ENCODE measurements around the gene PRPF6.

PRPF6 gene

GRCh38 chr20:63980806-63981728 is at the start of gene PRPF6:
PRPF6 (plus strand) TSS chr20:63981132; CDS start chr20:63981246, 114 bp downstream.
- Histone ChIP-seq H3K4me3 (ENCODE audit: low read depth in 1 of 2, low read length in 2 of 2) (peak within 1 kb of the TSS; percentile 95 to 99), H3K27me3 (ENCODE audit: control insufficient read depth in 1 of 2, insufficient read depth in 2 of 2, low read length in 2 of 2) (no peaks in the 10 kb centered on the region), H3K9me3 (ENCODE audit: control insufficient read depth in 1 of 2, low read length in 2 of 2) (no peaks in the 10 kb centered on the region), H3K27ac (ENCODE audit: low read depth, low read length) (peak within 1 kb of the TSS; percentile 66), H3K4me1 (ENCODE audit: control insufficient read depth in 1 of 2, insufficient read depth in 2 of 2, low read length in 2 of 2) (peaks cover 28 to 43% of the 10 kb centered on the region in 2 donors), H3K9ac (ENCODE audit: low read depth in 1 of 2, low read length in 2 of 2) (peak within 1 kb of the TSS; percentile 66 to 81), H3K36me3 (ENCODE audit: control insufficient read depth in 1 of 2, insufficient read depth in 2 of 2, low read length in 2 of 2) (peaks cover 10 to 30% of the 10 kb centered on the region in 2 donors)

- Histone ChIP-seq H3K9ac (ENCODE audit: low read depth in 1 of 2, low read length in 2 of 2) (no peak overlapping the region), H3K27ac (ENCODE audit: low read depth, low read length) (no peak overlapping the region), H3K9me3 (ENCODE audit: control insufficient read depth in 1 of 2, low read length in 2 of 2) (no peaks in the 10 kb centered on the region), H3K27me3 (ENCODE audit: control insufficient read depth in 1 of 2, insufficient read depth in 2 of 2, low read length in 2 of 2) (no peaks in the 10 kb centered on the region), H3K36me3 (ENCODE audit: control insufficient read depth in 1 of 2, insufficient read depth in 2 of 2, low read length in 2 of 2) (peaks cover 64 to 76% of the 10 kb centered on the region in 2 donors), H3K4me1 (ENCODE audit: control insufficient read depth in 1 of 2, insufficient read depth in 2 of 2, low read length in 2 of 2) (no peaks in the 10 kb centered on the region), H3K4me3 (ENCODE audit: low read depth in 1 of 2, low read length in 2 of 2) (no peak overlapping the region)
These were observed 49.2 kb upstream of the PRPF6 start for GRCh38 chr20:63931735-63932134.

- Histone ChIP-seq H3K9ac (ENCODE audit: low read depth in 1 of 2, low read length in 2 of 2) (no peak overlapping the region), H3K4me3 (ENCODE audit: low read depth in 1 of 2, low read length in 2 of 2) (no peak overlapping the region), H3K27ac (ENCODE audit: low read depth, low read length) (no peak overlapping the region), H3K27me3 (ENCODE audit: control insufficient read depth in 1 of 2, insufficient read depth in 2 of 2, low read length in 2 of 2) (no peaks in the 10 kb centered on the region), H3K9me3 (ENCODE audit: control insufficient read depth in 1 of 2, low read length in 2 of 2) (no peaks in the 10 kb centered on the region), H3K4me1 (ENCODE audit: control insufficient read depth in 1 of 2, insufficient read depth in 2 of 2, low read length in 2 of 2) (no peaks in the 10 kb centered on the region), H3K36me3 (ENCODE audit: control insufficient read depth in 1 of 2, insufficient read depth in 2 of 2, low read length in 2 of 2) (peaks cover 62 to 72% of the 10 kb centered on the region in 2 donors)
These were observed 48.2 kb upstream of the PRPF6 start for GRCh38 chr20:63932606-63933160.

- no peak overlapping the region for H3K4me3 ChIP-seq (ENCODE audit: low read depth in 1 of 2, low read length in 2 of 2)
- H3K27ac ChIP-seq (ENCODE audit: low read depth, low read length): no peak overlapping the region
- H3K36me3 ChIP-seq (ENCODE audit: control insufficient read depth in 1 of 2, insufficient read depth in 2 of 2, low read length in 2 of 2): peaks cover 55 to 64% of the 10 kb centered on the region in 2 donors
- H3K4me1 ChIP-seq (ENCODE audit: control insufficient read depth in 1 of 2, insufficient read depth in 2 of 2, low read length in 2 of 2): no peaks in the 10 kb centered on the region
- H3K27me3 ChIP-seq (ENCODE audit: control insufficient read depth in 1 of 2, insufficient read depth in 2 of 2, low read length in 2 of 2): no peaks in the 10 kb centered on the region
- no peak overlapping the region for H3K9ac ChIP-seq (ENCODE audit: low read depth in 1 of 2, low read length in 2 of 2)
- no peaks in the 10 kb centered on the region for H3K9me3 ChIP-seq (ENCODE audit: control insufficient read depth in 1 of 2, low read length in 2 of 2)
These were observed 47.3 kb upstream of the PRPF6 start for GRCh38 chr20:63933646-63934045.

- H3K9ac ChIP-seq (ENCODE audit: low read depth in 1 of 2, low read length in 2 of 2): no peak overlapping the region
- peaks cover 51 to 60% of the 10 kb centered on the region in 2 donors for H3K36me3 ChIP-seq (ENCODE audit: control insufficient read depth in 1 of 2, insufficient read depth in 2 of 2, low read length in 2 of 2)
- no peak overlapping the region for H3K27ac ChIP-seq (ENCODE audit: low read depth, low read length)
- no peak overlapping the region for H3K4me3 ChIP-seq (ENCODE audit: low read depth in 1 of 2, low read length in 2 of 2)
- no peaks in the 10 kb centered on the region for H3K9me3 ChIP-seq (ENCODE audit: control insufficient read depth in 1 of 2, low read length in 2 of 2)
- no peaks in the 10 kb centered on the region for H3K27me3 ChIP-seq (ENCODE audit: control insufficient read depth in 1 of 2, insufficient read depth in 2 of 2, low read length in 2 of 2)
- no peaks in the 10 kb centered on the region for H3K4me1 ChIP-seq (ENCODE audit: control insufficient read depth in 1 of 2, insufficient read depth in 2 of 2, low read length in 2 of 2)
These were observed 46.5 kb upstream of the PRPF6 start for GRCh38 chr20:63934271-63935068.

DNA sequence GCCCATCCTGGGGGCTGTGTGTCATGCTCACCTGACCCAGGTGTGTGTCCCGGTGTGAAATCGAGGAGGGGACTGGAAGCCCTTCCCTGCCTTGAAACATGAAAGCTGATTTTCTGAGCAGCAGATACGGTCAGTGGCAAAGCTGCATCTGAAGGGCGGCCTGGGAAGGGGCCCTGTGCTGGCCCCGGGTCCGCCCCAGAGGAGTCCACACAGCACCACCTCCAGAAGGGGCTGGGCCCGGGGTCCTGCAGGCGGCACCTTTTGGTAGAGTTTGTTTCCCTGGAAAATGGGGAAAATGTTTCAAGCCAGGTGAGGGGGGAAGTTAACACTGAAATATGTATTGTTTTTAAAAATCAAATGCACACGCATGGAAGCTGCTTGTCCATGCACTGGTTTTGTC is 45.5 kb upstream of the PRPF6 start:
- Histone ChIP-seq H3K4me3 (ENCODE audit: low read depth in 1 of 2, low read length in 2 of 2) (no peak overlapping the region), H3K27me3 (ENCODE audit: control insufficient read depth in 1 of 2, insufficient read depth in 2 of 2, low read length in 2 of 2) (no peaks in the 10 kb centered on the region), H3K36me3 (ENCODE audit: control insufficient read depth in 1 of 2, insufficient read depth in 2 of 2, low read length in 2 of 2) (peaks cover 49 to 62% of the 10 kb centered on the region in 2 donors), H3K9ac (ENCODE audit: low read depth in 1 of 2, low read length in 2 of 2) (no peak overlapping the region), H3K9me3 (ENCODE audit: control insufficient read depth in 1 of 2, low read length in 2 of 2) (no peaks in the 10 kb centered on the region), H3K27ac (ENCODE audit: low read depth, low read length) (no peak overlapping the region), H3K4me1 (ENCODE audit: control insufficient read depth in 1 of 2, insufficient read depth in 2 of 2, low read length in 2 of 2) (no peaks in the 10 kb centered on the region)

DNA sequence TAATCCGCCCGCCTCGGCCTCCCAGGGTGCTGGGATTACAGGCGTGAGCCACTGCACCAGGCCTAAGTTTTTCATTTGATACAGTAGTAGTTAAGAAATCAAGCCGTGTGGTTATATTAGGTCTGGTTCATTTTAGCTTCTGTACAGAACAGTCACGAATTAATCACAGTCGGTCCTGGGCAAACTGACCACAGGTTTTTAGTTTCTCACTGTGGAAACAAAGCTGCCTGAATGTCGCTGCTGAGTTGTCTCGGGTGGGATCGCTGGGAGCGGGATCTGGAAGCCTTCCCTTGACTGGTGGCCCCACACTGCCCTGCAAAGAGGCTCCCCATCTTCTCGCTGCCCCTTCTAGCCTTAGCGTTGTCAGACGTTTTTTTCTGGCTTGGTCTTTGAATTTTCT is 43.3 kb upstream of the PRPF6 start:
- Histone ChIP-seq H3K9me3 (ENCODE audit: control insufficient read depth in 1 of 2, low read length in 2 of 2) (no peaks in the 10 kb centered on the region), H3K4me3 (ENCODE audit: low read depth in 1 of 2, low read length in 2 of 2) (no peak overlapping the region), H3K4me1 (ENCODE audit: control insufficient read depth in 1 of 2, insufficient read depth in 2 of 2, low read length in 2 of 2) (peaks cover 0 to 6% of the 10 kb centered on the region in 2 donors), H3K9ac (ENCODE audit: low read depth in 1 of 2, low read length in 2 of 2) (no peak overlapping the region), H3K27ac (ENCODE audit: low read depth, low read length) (no peak overlapping the region), H3K27me3 (ENCODE audit: control insufficient read depth in 1 of 2, insufficient read depth in 2 of 2, low read length in 2 of 2) (no peaks in the 10 kb centered on the region), H3K36me3 (ENCODE audit: control insufficient read depth in 1 of 2, insufficient read depth in 2 of 2, low read length in 2 of 2) (peaks cover 36 to 53% of the 10 kb centered on the region in 2 donors)

DNA sequence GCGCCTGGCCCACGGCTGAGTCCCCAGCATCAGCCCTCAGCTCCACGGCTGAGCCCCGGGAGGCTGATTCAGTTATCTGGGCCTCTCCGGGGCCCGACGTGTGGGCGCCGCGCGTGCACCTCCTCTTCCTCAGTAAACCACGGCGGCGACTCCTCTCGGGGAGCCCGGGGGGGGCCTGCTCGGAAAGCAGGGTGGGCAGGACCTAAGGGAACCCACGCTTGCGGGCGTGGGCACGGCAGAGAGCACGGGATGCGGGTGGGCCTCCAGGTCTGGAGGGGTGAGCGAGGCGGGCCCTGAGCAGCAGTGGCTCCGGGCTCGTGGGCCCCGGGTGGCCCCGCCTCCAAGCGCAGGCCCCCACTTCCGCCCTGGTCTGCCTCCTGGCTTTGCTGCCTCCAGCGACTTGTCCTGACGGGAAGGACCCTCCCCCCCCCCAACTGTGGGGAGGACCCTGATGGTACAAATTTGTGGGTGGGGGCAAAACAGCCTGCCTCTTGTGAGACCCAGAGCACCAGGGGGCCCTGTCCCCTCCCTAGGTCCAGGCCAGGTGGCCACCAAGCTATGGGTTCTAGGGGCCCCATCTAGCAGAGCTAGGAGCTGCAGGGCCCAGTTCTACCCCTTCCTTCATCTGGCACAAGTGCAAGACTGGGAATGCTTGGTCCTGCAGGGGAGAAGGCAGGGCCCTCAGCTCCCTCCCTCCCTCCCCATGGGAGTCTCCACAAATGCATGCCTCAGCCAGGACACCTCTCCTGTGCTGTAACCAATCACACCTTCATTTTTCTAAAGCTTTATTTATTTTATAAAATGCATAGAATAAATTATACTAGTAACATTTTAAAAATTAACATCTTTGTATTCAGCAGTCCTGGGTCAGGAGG is 41.6 kb upstream of the PRPF6 start:
- H3K27me3 ChIP-seq (ENCODE audit: control insufficient read depth in 1 of 2, insufficient read depth in 2 of 2, low read length in 2 of 2): no peaks in the 10 kb centered on the region
- H3K9me3 ChIP-seq (ENCODE audit: control insufficient read depth in 1 of 2, low read length in 2 of 2): no peaks in the 10 kb centered on the region
- H3K36me3 ChIP-seq (ENCODE audit: control insufficient read depth in 1 of 2, insufficient read depth in 2 of 2, low read length in 2 of 2): peaks cover 44 to 64% of the 10 kb centered on the region in 2 donors
- no peak overlapping the region for H3K4me3 ChIP-seq (ENCODE audit: low read depth in 1 of 2, low read length in 2 of 2)
- peaks cover 0 to 14% of the 10 kb centered on the region in 2 donors for H3K4me1 ChIP-seq (ENCODE audit: control insufficient read depth in 1 of 2, insufficient read depth in 2 of 2, low read length in 2 of 2)
- no peak overlapping the region for H3K9ac ChIP-seq (ENCODE audit: low read depth in 1 of 2, low read length in 2 of 2)
- H3K27ac ChIP-seq (ENCODE audit: low read depth, low read length): no peak overlapping the region

- no peaks in the 10 kb centered on the region for H3K9me3 ChIP-seq (ENCODE audit: control insufficient read depth in 1 of 2, low read length in 2 of 2)
- peaks cover 0 to 14% of the 10 kb centered on the region in 2 donors for H3K4me1 ChIP-seq (ENCODE audit: control insufficient read depth in 1 of 2, insufficient read depth in 2 of 2, low read length in 2 of 2)
- no peak overlapping the region for H3K4me3 ChIP-seq (ENCODE audit: low read depth in 1 of 2, low read length in 2 of 2)
- H3K27ac ChIP-seq (ENCODE audit: low read depth, low read length): no peak overlapping the region
- peaks cover 44 to 66% of the 10 kb centered on the region in 2 donors for H3K36me3 ChIP-seq (ENCODE audit: control insufficient read depth in 1 of 2, insufficient read depth in 2 of 2, low read length in 2 of 2)
- no peak overlapping the region for H3K9ac ChIP-seq (ENCODE audit: low read depth in 1 of 2, low read length in 2 of 2)
- no peaks in the 10 kb centered on the region for H3K27me3 ChIP-seq (ENCODE audit: control insufficient read depth in 1 of 2, insufficient read depth in 2 of 2, low read length in 2 of 2)
These were observed 40.9 kb upstream of the PRPF6 start for GRCh38 chr20:63940071-63940471.
